HG03342 (cell line): ENCODE data around the gene SERPIND1.

Source experiments
- ATAC-seq: cut with Tn5 transposase; IDR thresholded peaks from one replicate; pipeline ENCODE4 v1.9.1; 2021; ENCODE audit warnings: mild to moderate bottlenecking, moderate library complexity; ENCODE audit not compliant: unreplicated experiment

SERPIND1 gene

GRCh38 chr22:20771918-20772625 is 1.8 kb upstream of the SERPIND1 start:
- ATAC-seq: no peak

GRCh38 chr22:20774882-20775281 is 969 bp downstream of the SERPIND1 start:
- no peak for ATAC-seq

DNA sequence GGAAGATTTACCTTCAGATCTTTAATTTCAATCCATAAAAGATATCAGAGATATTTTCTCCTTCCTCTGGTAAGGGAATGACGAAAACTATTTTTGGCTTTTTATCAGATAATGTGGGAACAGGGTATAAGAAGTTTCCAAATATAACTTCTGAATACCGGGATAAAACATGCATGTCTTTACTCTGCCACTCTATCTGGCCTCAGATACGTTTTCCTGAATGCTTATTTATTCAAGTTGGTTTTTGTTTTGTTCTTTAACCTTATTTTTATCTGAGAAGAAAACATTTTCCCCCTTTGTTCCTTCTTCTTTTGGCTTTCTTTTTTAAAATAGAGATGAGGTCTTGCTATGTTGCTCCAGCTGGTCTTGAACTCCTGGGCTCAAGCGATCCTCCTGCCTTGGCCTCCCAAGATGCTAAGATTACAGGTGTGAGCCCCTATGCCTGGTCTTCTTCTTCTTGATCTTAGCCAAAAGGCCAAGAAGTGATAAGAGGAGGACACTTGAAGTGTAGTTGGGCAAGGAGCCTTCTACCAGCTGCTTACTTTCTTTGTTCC is 1.5 kb downstream of the SERPIND1 start:
- no peak for ATAC-seq

DNA sequence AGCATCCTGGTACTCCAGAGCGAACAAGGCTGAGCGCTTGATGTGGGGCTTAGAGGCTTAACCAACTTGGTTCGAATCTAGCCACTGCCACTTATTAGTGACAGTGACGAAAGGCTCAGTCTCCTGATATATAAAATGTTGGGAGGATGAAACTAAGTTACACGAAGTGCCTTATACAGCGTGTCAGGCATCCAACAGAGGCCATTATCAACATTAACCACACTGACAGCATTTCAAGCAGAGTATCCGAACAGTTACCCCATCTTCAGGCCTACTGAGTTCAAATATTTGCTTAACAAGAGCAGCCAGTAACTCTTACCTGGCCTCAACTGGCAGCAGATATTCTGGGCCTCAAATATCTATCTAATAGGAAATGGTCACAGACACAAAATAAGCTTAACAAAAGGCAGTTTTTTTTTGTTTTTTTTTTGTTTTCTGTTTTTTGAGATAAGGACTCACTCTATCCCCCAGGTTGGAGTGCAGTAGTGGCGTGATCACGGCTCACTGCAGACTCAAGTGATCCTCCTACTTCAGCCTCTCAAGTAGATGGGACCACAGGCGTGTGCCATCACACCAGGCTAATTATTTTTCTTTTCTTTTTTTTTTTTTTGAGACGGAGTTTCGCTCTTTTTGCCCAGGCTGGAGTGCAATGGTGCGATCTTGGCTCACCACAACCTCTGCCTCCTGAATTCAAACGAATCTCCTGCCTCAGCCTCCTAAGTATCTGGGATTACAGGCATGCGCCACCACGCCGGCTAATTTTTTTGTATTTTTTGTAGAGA is 2.9 kb downstream of the SERPIND1 start:
- no peak for ATAC-seq

- no peak for ATAC-seq
Observed at GRCh38 chr22:20777420-20778177, 3.7 kb downstream of the SERPIND1 start.

GRCh38 chr22:20779014-20779817 is 5.3 kb downstream of the SERPIND1 start:
- no peak for ATAC-seq

DNA sequence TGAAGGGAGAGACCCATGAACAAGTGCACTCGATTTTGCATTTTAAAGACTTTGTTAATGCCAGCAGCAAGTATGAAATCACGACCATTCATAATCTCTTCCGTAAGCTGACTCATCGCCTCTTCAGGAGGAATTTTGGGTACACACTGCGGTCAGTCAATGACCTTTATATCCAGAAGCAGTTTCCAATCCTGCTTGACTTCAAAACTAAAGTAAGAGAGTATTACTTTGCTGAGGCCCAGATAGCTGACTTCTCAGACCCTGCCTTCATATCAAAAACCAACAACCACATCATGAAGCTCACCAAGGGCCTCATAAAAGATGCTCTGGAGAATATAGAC is 5.9 kb downstream of the SERPIND1 start:
- no peak for ATAC-seq

DNA sequence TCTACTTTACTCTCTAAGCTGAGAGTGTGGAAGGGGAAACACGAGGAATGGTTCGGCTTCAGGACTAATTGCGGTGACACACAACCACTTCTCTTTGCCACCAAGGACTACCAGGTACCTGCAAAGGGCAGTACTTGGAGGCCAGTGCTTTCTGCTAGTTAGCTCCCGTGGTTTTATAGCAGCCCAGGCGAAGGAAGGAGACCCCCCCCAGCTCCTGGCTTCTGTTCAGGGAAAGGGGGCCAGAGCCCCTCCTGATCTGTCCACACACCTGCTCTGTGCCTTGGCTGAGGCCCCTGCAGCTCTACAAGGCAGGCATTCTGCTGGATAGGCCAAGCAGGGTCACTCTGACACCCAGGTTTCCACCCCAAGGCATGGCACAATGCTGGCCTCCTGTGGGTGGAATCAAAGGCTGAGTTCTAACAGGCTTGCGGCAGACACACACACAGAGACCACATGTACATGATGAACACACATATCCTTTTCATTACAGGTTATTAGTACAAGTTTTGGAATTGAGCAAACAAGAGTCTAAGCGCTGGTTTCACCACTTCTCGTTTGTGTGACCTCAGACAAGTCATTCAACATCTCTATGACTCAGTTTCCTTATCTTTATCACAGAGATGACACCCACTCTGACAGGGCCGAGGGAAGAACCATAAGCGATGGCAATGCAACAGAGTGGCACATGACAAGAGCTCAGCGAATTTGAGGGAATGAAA is 7.5 kb downstream of the SERPIND1 start:
- no peak for ATAC-seq

GRCh38 chr22:20782083-20782482 is 8.2 kb downstream of the SERPIND1 start:
- no peak for ATAC-seq

- ATAC-seq: no peak
Observed at GRCh38 chr22:20782596-20783299, 8.8 kb downstream of the SERPIND1 start.

- no peak for ATAC-seq
Observed at GRCh38 chr22:20783300-20783673, 9.4 kb downstream of the SERPIND1 start.

- ATAC-seq: no peak
Observed at GRCh38 chr22:20783844-20784723, 10.2 kb downstream of the SERPIND1 start.

DNA sequence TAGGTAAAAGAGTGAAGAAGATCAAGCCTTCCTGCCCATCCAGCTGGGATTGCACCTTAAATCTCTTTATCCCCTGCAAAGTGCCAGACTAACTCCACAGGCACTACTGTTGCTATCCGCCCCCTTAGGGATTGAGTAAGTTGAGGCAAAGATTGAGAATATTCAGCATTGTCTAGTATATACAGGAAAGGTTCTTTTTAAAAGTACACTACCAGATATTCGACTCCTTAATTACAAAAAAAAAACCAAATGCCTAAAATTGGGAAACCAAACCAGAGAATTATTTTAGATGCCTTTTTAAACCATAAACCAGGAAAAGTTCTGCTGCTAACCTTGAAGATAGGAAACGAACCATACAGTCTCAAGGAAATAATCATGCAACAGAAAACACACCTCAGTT is 11.5 kb downstream of the SERPIND1 start:
- no peak for ATAC-seq

DNA sequence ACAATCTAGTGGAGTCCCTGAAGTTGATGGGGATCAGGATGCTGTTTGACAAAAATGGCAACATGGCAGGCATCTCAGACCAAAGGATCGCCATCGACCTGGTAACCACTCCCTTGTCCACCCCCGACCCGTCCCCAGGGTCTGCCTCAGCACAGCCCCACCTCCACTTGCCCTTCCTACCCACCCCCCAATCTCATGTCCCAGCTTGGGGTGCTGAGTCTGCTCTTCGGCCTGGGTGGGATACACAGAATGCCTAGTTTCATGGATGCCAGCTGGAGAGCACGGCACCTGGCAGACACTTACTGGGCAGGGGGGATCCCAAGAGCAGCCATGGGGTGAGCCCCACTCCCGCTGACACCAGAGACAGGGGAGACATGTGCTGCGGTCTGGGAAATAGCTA is 12.1 kb downstream of the SERPIND1 start:
- ATAC-seq: no peak

DNA sequence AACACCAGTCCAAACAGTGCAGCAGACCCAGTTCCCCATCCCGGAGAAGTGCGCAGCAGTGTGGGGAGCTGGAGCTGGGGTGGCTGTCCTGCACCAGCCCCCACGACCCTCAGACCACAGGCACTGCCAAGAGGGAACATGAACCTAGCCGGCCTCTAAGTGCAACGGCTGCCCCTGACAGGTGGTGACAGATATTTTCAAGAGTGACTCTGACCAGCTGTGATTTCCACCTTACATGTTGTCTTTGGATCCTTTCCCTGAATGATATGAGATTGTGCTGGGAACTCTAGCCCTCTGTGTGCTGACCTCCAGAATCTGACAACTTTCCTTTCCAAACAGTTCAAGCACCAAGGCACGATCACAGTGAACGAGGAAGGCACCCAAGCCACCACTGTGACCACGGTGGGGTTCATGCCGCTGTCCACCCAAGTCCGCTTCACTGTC is 12.6 kb downstream of the SERPIND1 start:
- no peak for ATAC-seq

DNA sequence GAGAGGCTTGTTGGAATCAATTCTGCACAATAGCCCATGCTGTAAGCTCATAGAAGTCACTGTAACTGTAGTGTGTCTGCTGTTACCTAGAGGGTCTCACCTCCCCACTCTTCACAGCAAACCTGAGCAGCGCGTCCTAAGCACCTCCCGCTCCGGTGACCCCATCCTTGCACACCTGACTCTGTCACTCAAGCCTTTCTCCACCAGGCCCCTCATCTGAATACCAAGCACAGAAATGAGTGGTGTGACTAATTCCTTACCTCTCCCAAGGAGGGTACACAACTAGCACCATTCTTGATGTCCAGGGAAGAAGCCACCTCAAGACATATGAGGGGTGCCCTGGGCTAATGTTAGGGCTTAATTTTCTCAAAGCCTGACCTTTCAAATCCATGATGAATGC is 13.3 kb downstream of the SERPIND1 start:
- no peak for ATAC-seq

DNA sequence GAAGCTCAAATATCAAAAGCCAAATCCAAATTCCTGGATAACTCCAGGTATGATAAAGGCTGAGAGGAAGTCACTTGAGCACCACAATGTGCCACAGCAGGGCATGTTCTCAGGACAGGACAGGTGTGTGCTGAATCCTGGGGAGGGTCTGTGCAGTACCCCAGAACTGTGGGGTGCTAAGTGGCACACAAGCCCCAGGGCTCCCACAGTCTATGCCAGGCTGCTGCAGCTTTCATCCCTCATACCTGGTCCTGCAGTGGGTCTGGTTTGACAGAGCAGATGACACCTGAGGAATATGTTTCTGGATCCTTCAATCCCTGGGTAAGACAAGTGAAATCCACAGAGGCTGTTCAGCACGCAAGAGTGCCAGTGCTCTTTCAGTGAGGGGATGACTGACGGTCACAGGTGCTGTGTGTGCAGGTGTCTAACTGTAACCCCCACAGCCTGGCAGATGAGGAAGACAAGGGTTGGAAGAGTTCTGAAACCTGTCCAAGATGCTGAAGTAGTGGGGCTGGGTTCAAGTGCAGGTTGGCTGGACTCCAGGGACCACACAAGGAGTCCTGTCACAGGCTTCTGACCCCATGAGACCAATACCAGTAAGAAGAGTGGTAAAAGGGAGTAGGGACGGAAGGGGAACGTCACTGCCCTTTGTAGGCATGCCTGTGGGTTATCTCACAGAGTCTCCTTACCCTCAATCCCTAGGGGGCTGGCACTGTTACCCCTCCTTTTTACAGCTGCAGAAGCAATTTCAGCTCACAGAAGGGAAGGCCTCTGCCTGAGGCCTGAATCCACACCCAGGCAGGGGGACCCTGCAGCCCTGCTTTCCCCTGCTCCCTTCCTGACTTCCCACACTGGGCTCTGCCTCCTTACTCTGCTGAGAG is 14.1 kb downstream of the SERPIND1 start:
- ATAC-seq: no peak
